ENCODE results near the gene PRDM5. TPM values are rescaled to one million over a fixed set of nuclear protein-coding genes. Genes with fewer than 3 reads are reported as not detected.

Gene PRDM5
- total and polyA plus RNA-seq, 7 experiments from 2014 or later, result 0.15 to 1.1 (median 0.54) TPM; not detected in 2

DNA sequence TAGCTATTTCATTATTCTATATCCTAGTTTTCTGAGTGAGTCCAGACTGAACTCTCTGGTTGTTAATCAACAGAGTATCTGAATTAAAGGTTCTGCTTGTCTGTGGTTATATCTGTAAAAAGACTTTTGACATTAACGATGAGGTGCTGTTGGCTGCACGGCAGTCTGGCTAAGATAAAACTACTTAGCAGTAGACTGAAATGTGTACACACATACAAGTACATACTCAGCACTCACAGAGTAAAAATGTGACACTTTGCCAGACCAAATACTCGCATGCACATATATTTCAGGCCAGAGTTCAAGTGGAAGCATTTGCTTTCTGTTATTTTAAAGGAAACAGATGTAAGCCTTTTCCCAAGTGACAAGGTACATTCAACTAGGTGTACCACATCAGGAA, 80.5 kb downstream of the PRDM5 start:
- Mint-ChIP-seq H3K4me3 (no peak overlapping the region), H3K4me1 (peaks cover 2 to 8% (median 5%) of the 10 kb centered on the region in 7 donors), H3K9me3 (no peaks in the 10 kb centered on the region), H3K36me3 (peaks cover 0 to 3% (median 0%) of the 10 kb centered on the region in 5 donors), H3K27me3 (peaks cover 0 to 6% (median 0%) of the 10 kb centered on the region in 5 donors), H3K27ac (no peak overlapping the region)
- Histone ChIP-seq H3K4me3 (ENCODE audit: low read length) (no peak overlapping the region), H3K27me3 (ENCODE audit: control insufficient read depth in 2 of 2, insufficient read depth in 2 of 2, low read length in 2 of 2) (no peaks in the 10 kb centered on the region), H3K27ac (ENCODE audit: low read depth, low read length) (no peak overlapping the region), H3K4me1 (ENCODE audit: control insufficient read depth in 2 of 2, insufficient read depth in 2 of 2, low read length in 2 of 2) (no peaks in the 10 kb centered on the region), H3K9me3 (ENCODE audit: control insufficient read depth in 2 of 3, low read length in 3 of 3) (no peaks in the 10 kb centered on the region), H3K36me3 (ENCODE audit: control insufficient read depth in 2 of 3, insufficient read depth in 3 of 3, low read length in 3 of 3) (no peaks in the 10 kb centered on the region)
- no peak for DNase-seq
- CTCF ChIA-PET, result no interaction called here
- intact Hi-C loops (cut with micrococcal nuclease), result loop anchor here (5.0 to 10.0 kb wide), 2 partner anchors 253 to 255 kb away; no protein-coding TSS in a partner anchor
- no peak for ATAC-seq
- POLR2A ChIA-PET, result no interaction called here

DNA sequence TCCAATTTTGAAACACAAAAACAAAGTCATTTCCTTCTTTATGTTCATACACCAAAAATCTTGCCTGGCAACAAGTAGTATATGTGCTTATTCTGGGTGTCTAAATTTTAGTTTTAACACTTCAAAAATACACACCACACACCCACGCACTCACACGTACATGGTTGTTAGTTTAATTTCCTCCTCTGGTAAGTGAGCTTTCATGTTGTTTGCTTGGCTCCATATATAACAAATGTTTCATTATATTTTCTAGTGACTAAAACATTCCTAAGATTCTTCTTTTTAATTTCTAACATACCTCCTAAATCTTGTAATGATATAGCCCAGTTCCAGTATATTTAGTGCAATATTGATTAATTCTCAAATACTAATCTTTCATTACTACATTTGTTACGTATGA, 80.9 kb downstream of the PRDM5 start:
- H3K4me3 ChIP-seq (ENCODE audit: low read length), result no peak overlapping the region
- no peak overlapping the region for H3K4me3 Mint-ChIP-seq
- H3K9me3 Mint-ChIP-seq, result no peaks in the 10 kb centered on the region
- ATAC-seq (no peak), DNase-seq (no peak)
- POLR2A ChIA-PET, result no interaction called here
- no peak overlapping the region for H3K27ac ChIP-seq (ENCODE audit: low read depth, low read length)
- peaks cover 2 to 8% (median 5%) of the 10 kb centered on the region in 7 donors for H3K4me1 Mint-ChIP-seq
- intact Hi-C loops (cut with micrococcal nuclease), result loop anchor here (5.0 to 10.0 kb wide), 2 partner anchors 253 to 256 kb away; no protein-coding TSS in a partner anchor
- no peaks in the 10 kb centered on the region for H3K4me1 ChIP-seq (ENCODE audit: control insufficient read depth in 2 of 2, insufficient read depth in 2 of 2, low read length in 2 of 2)
- no peaks in the 10 kb centered on the region for H3K36me3 ChIP-seq (ENCODE audit: control insufficient read depth in 2 of 3, insufficient read depth in 3 of 3, low read length in 3 of 3)
- H3K27me3 ChIP-seq (ENCODE audit: control insufficient read depth in 2 of 2, insufficient read depth in 2 of 2, low read length in 2 of 2), result no peaks in the 10 kb centered on the region
- no peak overlapping the region for H3K27ac Mint-ChIP-seq
- peaks cover 0 to 7% (median 0%) of the 10 kb centered on the region in 5 donors for H3K27me3 Mint-ChIP-seq
- peaks cover 0 to 3% (median 0%) of the 10 kb centered on the region in 5 donors for H3K36me3 Mint-ChIP-seq
- H3K9me3 ChIP-seq (ENCODE audit: control insufficient read depth in 2 of 3, low read length in 3 of 3), result no peaks in the 10 kb centered on the region
- CTCF ChIA-PET, result no interaction called here

- Histone ChIP-seq H3K27ac (ENCODE audit: low read depth, low read length) (no peak overlapping the region), H3K27me3 (ENCODE audit: control insufficient read depth in 2 of 2, insufficient read depth in 2 of 2, low read length in 2 of 2) (no peaks in the 10 kb centered on the region), H3K4me1 (ENCODE audit: control insufficient read depth in 2 of 2, insufficient read depth in 2 of 2, low read length in 2 of 2) (no peaks in the 10 kb centered on the region), H3K4me3 (ENCODE audit: low read length) (no peak overlapping the region), H3K9me3 (ENCODE audit: control insufficient read depth in 2 of 3, low read length in 3 of 3) (no peaks in the 10 kb centered on the region), H3K36me3 (ENCODE audit: control insufficient read depth in 2 of 3, insufficient read depth in 3 of 3, low read length in 3 of 3) (no peaks in the 10 kb centered on the region)
- ChIA-PET POLR2A (no interaction called here), CTCF (no interaction called here)
- peaks cover 0 to 3% (median 0%) of the 10 kb centered on the region in 5 donors for H3K36me3 Mint-ChIP-seq
- H3K27me3 Mint-ChIP-seq, result peaks cover 0 to 5% (median 0%) of the 10 kb centered on the region in 5 donors
- H3K27ac Mint-ChIP-seq, result no peak overlapping the region
- DNase-seq (no peak), ATAC-seq (no peak)
- H3K4me3 Mint-ChIP-seq, result no peak overlapping the region
- H3K4me1 Mint-ChIP-seq, result peaks cover 2 to 8% (median 5%) of the 10 kb centered on the region in 7 donors
- no peaks in the 10 kb centered on the region for H3K9me3 Mint-ChIP-seq
- intact Hi-C loops (cut with micrococcal nuclease), result loop anchor here (5.0 to 10.0 kb wide), 2 partner anchors 255 to 257 kb away; no protein-coding TSS in a partner anchor
These were observed 82.4 kb downstream of the PRDM5 start for GRCh38 chr4:120839974-120840751.

- Mint-ChIP-seq H3K27ac (no peak overlapping the region), H3K4me1 (peaks cover under 1 to 2% (median 2%) of the 10 kb centered on the region in 7 donors), H3K4me3 (no peak overlapping the region), H3K27me3 (peaks cover 0 to 5% (median 0%) of the 10 kb centered on the region in 5 donors), H3K36me3 (peaks cover 0 to 3% (median 0%) of the 10 kb centered on the region in 5 donors), H3K9me3 (peaks cover 0 to 6% (median 0%) of the 10 kb centered on the region in 11 donors)
- Histone ChIP-seq H3K36me3 (ENCODE audit: control insufficient read depth in 2 of 3, insufficient read depth in 3 of 3, low read length in 3 of 3) (no peaks in the 10 kb centered on the region), H3K4me3 (ENCODE audit: low read length) (no peak overlapping the region), H3K27me3 (ENCODE audit: control insufficient read depth in 2 of 2, insufficient read depth in 2 of 2, low read length in 2 of 2) (no peaks in the 10 kb centered on the region), H3K4me1 (ENCODE audit: control insufficient read depth in 2 of 2, insufficient read depth in 2 of 2, low read length in 2 of 2) (no peaks in the 10 kb centered on the region), H3K9me3 (ENCODE audit: control insufficient read depth in 2 of 3, low read length in 3 of 3) (no peaks in the 10 kb centered on the region), H3K27ac (ENCODE audit: low read depth, low read length) (no peak overlapping the region)
- ChIA-PET CTCF (no interaction called here), POLR2A (no interaction called here)
- intact Hi-C loops (cut with micrococcal nuclease), result no loop called here
- no peak for ATAC-seq
- DNase-seq, result no peak
These were observed 83.1 kb downstream of the PRDM5 start for GRCh38 chr4:120839334-120839973.

DNA sequence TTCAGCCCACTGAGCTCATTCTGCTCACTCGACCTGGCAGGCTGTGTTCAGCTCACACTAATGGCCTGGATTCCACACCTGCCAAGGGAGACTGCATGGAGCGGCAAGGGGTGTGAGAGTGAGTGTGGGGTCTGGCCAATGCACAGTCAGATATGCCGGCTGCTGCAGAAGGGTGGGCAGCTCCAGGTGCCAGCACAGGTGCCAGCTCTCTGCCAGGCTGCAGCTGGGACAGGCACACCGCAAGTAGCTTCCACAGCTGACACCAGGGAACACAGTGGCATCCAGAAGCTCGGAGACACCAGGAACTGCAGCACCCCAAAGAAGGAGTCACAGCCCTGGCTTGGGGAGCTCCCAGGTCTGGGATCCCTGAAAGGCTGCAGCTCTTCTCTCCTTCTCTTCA, 83.7 kb downstream of the PRDM5 start:
- Mint-ChIP-seq H3K9me3 (peaks cover 0 to 13% (median 0%) of the 10 kb centered on the region in 11 donors), H3K4me3 (no peak overlapping the region), H3K4me1 (peaks cover 0 to 2% (median 0%) of the 10 kb centered on the region in 7 donors), H3K27ac (no peak overlapping the region), H3K27me3 (peaks cover 0 to 5% (median 0%) of the 10 kb centered on the region in 5 donors), H3K36me3 (peaks cover 0 to 3% (median 0%) of the 10 kb centered on the region in 5 donors)
- Histone ChIP-seq H3K27ac (ENCODE audit: low read depth, low read length) (no peak overlapping the region), H3K9me3 (ENCODE audit: control insufficient read depth in 2 of 3, low read length in 3 of 3) (no peaks in the 10 kb centered on the region), H3K4me3 (ENCODE audit: low read length) (no peak overlapping the region), H3K36me3 (ENCODE audit: control insufficient read depth in 2 of 3, insufficient read depth in 3 of 3, low read length in 3 of 3) (no peaks in the 10 kb centered on the region), H3K27me3 (ENCODE audit: control insufficient read depth in 2 of 2, insufficient read depth in 2 of 2, low read length in 2 of 2) (no peaks in the 10 kb centered on the region), H3K4me1 (ENCODE audit: control insufficient read depth in 2 of 2, insufficient read depth in 2 of 2, low read length in 2 of 2) (no peaks in the 10 kb centered on the region)
- DNase-seq (no peak), ATAC-seq (peak; percentile 12)
- ChIA-PET CTCF (no interaction called here), POLR2A (no interaction called here)
- intact Hi-C loops (cut with micrococcal nuclease), result no loop called here

- H3K27me3 ChIP-seq (ENCODE audit: control insufficient read depth in 2 of 2, insufficient read depth in 2 of 2, low read length in 2 of 2), result no peaks in the 10 kb centered on the region
- H3K4me1 ChIP-seq (ENCODE audit: control insufficient read depth in 2 of 2, insufficient read depth in 2 of 2, low read length in 2 of 2), result no peaks in the 10 kb centered on the region
- H3K4me3 ChIP-seq (ENCODE audit: low read length), result no peak overlapping the region
- Mint-ChIP-seq H3K27ac (no peak overlapping the region), H3K36me3 (peaks cover 0 to 5% (median 0%) of the 10 kb centered on the region in 5 donors), H3K4me3 (no peak overlapping the region), H3K27me3 (peaks cover 0 to 5% (median 0%) of the 10 kb centered on the region in 5 donors), H3K4me1 (peaks cover 0 to 2% (median 0%) of the 10 kb centered on the region in 7 donors), H3K9me3 (peaks cover 0 to 18% (median 4%) of the 10 kb centered on the region in 11 donors)
- CTCF ChIA-PET, result no interaction called here
- ATAC-seq (no peak), DNase-seq (no peak)
- intact Hi-C loops (cut with micrococcal nuclease), result no loop called here
- POLR2A ChIA-PET, result no interaction called here
- H3K36me3 ChIP-seq (ENCODE audit: control insufficient read depth in 2 of 3, insufficient read depth in 3 of 3, low read length in 3 of 3), result no peaks in the 10 kb centered on the region
- H3K9me3 ChIP-seq (ENCODE audit: control insufficient read depth in 2 of 3, low read length in 3 of 3), result no peaks in the 10 kb centered on the region
- H3K27ac ChIP-seq (ENCODE audit: low read depth, low read length), result no peak overlapping the region
These were observed 84.9 kb downstream of the PRDM5 start for GRCh38 chr4:120837656-120838055.

Measured in naive thymus-derived CD4-positive, alpha-beta T cell (primary cell).